ENCODE data around the gene RXRA.

DNA sequence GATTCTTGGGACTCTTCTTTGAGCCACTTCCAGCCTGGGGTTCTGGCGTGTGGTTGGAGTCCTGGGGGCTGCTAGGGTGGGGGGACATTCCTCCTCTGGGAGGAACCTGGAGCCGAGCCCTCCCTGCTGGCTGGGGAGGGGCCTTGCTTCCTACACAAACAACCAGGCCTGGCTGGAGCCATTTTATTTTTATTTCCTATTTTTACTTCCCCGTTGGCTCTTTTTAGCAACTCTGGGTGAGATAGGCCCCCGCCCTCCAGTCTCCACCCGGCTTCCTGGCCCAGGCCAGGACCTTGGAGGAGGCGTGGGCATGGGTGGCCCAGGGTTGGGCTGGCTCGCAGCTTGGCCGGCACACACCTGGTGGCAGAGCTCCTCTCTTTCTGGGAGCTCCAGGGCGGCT is 15.1 kb downstream of the RXRA start:
- TF ChIP-seq, protein P1, sequence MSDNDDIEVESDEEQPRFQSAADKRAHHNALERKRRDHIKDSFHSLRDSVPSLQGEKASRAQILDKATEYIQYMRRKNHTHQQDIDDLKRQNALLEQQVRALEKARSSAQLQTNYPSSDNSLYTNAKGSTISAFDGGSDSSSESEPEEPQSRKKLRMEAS (IDR thresholded peaks at IDR 0.05): no peak
- TF ChIP-seq, protein P2, sequence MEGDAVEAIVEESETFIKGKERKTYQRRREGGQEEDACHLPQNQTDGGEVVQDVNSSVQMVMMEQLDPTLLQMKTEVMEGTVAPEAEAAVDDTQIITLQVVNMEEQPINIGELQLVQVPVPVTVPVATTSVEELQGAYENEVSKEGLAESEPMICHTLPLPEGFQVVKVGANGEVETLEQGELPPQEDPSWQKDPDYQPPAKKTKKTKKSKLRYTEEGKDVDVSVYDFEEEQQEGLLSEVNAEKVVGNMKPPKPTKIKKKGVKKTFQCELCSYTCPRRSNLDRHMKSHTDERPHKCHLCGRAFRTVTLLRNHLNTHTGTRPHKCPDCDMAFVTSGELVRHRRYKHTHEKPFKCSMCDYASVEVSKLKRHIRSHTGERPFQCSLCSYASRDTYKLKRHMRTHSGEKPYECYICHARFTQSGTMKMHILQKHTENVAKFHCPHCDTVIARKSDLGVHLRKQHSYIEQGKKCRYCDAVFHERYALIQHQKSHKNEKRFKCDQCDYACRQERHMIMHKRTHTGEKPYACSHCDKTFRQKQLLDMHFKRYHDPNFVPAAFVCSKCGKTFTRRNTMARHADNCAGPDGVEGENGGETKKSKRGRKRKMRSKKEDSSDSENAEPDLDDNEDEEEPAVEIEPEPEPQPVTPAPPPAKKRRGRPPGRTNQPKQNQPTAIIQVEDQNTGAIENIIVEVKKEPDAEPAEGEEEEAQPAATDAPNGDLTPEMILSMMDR (IDR thresholded peaks at IDR 0.05; ENCODE audit: low read depth, low read length, missing input control): no peak
- TF ChIP-seq HNF4G (IDR thresholded peaks at IDR 0.05): no peak
